ENCODE data around the gene NAA40.
A peak's percentile ranks its signal among the peaks of the same experiment; 100 is the strongest.

Gene NAA40

GRCh38 chr11:63917692-63918506 is 20.9 kb upstream of the NAA40 start:
- Histone ChIP-seq H3K27ac (no peak overlapping the region), H3K36me3 (replicated peaks) (no peaks in the 10 kb centered on the region), H3K4me3 (ENCODE audit: low read depth, low read length) (peak overlapping the region; percentile 49), H3K27me3 (replicated peaks) (no peaks in the 10 kb centered on the region)
- in situ Hi-C loops (cut with HindIII; ENCODE audit: low pct_ligation_motif_present, low sequenced_read_pairs), result no loop called here
- no peak for TF ChIP-seq CTCF (IDR thresholded peaks at IDR 0.05; ENCODE audit: low read depth, low read length, missing control alignments)
- DNase-seq, result no peak

- DNase-seq, result no peak
- TF ChIP-seq CTCF (IDR thresholded peaks at IDR 0.05; ENCODE audit: low read depth, low read length, missing control alignments), result no peak
- in situ Hi-C loops (cut with HindIII; ENCODE audit: low pct_ligation_motif_present, low sequenced_read_pairs), result no loop called here
- Histone ChIP-seq H3K4me3 (ENCODE audit: low read depth, low read length) (no peak overlapping the region), H3K36me3 (replicated peaks) (no peaks in the 10 kb centered on the region), H3K27me3 (replicated peaks) (no peaks in the 10 kb centered on the region), H3K27ac (no peak overlapping the region)
Observed at GRCh38 chr11:63918507-63919191, 20.2 kb upstream of the NAA40 start.

GRCh38 chr11:63919267-63920125 is 19.3 kb upstream of the NAA40 start:
- H3K27ac ChIP-seq, result no peak overlapping the region
- H3K36me3 ChIP-seq (replicated peaks), result no peaks in the 10 kb centered on the region
- no peak for TF ChIP-seq CTCF (IDR thresholded peaks at IDR 0.05; ENCODE audit: low read depth, low read length, missing control alignments)
- no peak for DNase-seq
- no peaks in the 10 kb centered on the region for H3K27me3 ChIP-seq (replicated peaks)
- H3K4me3 ChIP-seq (ENCODE audit: low read depth, low read length), result peak overlapping the region; percentile 24
- in situ Hi-C loops (cut with HindIII; ENCODE audit: low pct_ligation_motif_present, low sequenced_read_pairs), result no loop called here

DNA sequence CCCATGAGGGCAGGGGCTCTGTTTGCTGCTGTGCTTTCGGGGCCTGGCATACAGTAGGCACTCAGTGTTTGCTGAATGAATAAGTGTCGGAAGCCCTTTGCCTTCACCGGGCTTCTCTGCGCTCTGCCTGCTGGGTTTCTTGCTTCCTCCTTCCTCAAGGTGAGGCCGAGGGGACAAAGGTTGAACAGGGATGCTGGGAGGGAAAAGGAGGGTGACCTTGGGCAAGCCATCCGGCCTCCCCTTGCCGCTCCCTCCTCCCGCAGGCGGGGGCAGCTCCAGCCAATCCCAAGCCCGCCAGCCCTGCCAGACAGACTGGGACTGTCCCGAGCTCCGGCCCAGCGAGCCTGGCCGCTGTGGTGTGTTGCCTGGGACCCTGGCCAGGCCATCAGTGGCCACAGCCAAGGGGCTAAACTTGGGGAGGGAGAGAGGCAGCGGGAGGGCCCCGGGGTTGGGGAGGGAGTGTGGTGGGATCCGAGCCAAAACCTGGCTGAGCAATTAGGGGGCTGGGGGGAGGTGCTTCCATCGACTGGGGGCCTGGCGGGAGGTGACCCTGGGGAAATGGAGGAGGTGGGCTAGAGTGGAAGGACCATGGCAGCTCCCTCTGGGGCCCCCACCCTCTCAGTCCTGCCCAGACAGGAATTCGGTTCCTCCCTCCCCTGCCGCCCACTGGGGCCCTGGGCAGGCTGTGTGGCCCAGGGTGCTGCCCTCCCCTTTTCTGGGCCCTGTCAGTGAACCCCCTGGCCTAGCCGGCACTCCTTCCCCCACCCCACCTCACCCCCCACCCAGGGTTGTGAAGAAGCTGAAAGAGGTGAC is 18.5 kb upstream of the NAA40 start:
- no peak overlapping the region for H3K4me3 ChIP-seq (ENCODE audit: low read depth, low read length)

More for the DNA sequence above, 18.5 kb upstream of the NAA40 start:
- H3K36me3 ChIP-seq (replicated peaks), result no peaks in the 10 kb centered on the region
- no peak overlapping the region for H3K27ac ChIP-seq
- TF ChIP-seq CTCF (IDR thresholded peaks at IDR 0.05; ENCODE audit: low read depth, low read length, missing control alignments), result no peak
- no peaks in the 10 kb centered on the region for H3K27me3 ChIP-seq (replicated peaks)
- in situ Hi-C loops (cut with HindIII; ENCODE audit: low pct_ligation_motif_present, low sequenced_read_pairs), result no loop called here
- DNase-seq, result no peak
